Inflammatory macrophage treated with lipopolysaccharide for 1 hour (primary cell): ENCODE results near the gene RAP1GAP.
"Not testable (repeated sequence)": the region's sequence is repeated elsewhere in the genome, so short reads cannot be mapped to it uniquely, and the experiment has no call there.

ENCODE experiments used
- DNase-seq, 2 donors: peaks; one replicate each; pipeline ENCODE4 v3.0.0-alpha.2; 2020 to 2022

The RAP1GAP gene

DNA sequence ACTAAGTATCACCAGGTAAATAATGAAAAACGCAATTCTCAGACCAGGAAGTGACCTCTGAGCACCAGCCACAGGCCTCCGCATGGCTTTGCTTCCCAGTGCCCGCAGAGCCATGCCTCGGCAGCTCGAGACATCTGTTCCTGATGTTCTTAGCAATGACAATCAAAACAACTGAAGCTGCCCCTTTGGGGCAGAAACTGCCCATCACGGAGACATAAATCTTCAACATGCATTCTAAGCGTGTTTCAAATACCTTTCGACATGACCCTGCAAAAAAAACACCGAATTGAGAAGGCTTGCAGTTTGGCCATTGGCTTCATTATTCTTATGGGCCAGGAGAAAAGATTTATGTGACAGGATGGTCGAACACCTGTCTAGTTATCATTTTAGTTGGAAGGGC lies 5.8 kb upstream of the RAP1GAP start:
- no peak for DNase-seq

DNA sequence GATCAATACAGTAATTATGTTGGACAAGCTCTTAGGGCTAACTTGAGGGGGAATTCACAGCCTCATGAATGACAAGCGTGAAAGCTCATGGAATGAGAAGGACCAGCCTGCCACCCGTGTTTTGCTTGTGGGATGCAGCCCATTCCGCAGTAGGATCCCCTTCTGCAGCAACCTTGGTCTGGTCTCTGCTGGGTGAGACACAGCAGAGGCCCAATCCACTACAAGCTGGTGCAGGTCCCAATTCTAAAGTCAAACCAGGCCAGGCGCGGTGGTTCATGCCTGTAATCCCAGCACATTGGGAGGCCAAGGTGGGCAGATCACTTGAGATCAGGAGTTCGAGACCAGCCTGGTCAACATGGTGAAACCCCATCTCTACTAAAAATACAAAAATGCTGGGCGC lies 4.7 kb upstream of the RAP1GAP start:
- DNase-seq, result not testable (repeated sequence)

DNA sequence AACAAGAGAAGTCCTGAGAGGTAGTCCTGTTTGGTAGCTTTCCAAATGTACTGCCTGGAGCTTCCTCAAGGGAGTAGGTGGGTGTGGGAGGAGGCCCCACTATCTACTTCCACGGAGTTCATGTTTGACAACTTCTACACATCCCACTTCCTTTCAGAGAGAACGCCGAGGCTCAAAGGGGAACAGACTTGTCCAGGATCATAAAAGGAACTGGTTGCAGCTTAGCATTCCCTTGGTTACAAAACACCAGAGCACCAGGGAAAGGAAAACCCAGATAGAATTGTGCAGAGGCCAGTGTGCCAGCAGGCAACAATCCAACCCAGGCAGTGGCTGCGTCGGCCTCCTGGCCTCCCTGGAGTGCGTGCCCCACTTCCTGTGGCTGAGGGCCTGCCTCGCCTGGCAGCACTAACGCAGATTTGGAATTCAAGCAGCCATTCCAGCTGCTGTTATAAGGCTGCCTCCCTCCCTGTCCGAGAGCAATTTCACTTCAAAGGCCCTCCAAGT lies 4.2 kb upstream of the RAP1GAP start:
- DNase-seq, result peak; percentile 77 to 90

DNA sequence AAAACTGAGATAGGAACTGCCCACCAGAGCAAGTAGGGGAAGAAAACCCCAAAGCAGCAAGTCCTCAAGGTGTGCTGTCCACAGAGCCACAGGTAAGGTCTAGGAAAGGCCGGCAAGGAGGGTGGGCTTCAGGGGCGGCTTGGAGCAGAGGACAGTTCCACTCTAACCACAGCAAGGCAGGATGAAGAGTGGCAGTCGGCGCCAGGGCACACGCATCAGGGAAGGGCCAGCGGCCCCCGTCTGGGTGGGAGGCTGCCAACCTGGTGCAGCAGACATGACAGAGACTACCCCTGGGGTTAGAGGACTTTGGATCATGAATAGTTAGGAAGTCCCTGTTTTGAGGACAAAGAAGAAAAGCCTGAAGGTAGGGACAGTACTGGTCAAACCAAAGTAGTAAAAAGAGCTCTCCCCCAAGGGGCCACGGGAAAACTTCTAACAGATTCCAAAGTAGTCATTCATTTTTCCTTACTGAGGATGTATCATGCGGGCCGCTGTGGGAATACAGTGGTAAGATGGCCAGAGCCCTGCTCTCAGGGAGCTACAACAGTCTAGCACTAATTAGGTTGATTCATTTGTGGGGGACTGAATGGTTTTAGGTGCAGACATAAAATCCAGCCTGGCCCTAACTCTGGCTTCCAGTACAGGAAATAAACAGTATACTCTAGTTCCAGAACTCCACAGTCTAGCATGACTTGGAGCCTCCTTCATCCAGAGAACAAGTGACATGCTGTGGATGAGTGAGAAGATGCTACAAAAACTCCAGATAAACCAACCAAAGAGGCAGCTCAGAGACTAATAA lies 3.5 kb upstream of the RAP1GAP start:
- no peak for DNase-seq

DNA sequence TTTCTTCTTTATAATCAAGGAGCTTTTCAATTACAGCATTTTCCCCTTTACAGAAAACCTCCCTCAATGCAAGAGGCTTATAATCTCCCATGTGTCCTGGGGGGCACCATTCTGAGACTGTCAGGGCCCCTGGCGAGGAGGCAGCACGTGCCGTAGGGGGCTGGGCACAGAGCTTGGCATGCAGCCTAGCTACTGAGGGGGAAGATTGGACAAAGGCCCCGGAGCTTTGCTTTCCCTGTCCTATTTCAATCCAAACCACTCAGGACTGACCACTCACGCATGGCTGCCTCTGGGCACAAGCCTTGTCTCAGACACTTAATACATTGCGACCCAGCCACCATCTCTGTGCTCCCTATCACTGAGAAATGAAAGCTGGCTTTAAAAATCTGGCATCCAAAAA lies 2.8 kb upstream of the RAP1GAP start:
- no peak for DNase-seq

DNA sequence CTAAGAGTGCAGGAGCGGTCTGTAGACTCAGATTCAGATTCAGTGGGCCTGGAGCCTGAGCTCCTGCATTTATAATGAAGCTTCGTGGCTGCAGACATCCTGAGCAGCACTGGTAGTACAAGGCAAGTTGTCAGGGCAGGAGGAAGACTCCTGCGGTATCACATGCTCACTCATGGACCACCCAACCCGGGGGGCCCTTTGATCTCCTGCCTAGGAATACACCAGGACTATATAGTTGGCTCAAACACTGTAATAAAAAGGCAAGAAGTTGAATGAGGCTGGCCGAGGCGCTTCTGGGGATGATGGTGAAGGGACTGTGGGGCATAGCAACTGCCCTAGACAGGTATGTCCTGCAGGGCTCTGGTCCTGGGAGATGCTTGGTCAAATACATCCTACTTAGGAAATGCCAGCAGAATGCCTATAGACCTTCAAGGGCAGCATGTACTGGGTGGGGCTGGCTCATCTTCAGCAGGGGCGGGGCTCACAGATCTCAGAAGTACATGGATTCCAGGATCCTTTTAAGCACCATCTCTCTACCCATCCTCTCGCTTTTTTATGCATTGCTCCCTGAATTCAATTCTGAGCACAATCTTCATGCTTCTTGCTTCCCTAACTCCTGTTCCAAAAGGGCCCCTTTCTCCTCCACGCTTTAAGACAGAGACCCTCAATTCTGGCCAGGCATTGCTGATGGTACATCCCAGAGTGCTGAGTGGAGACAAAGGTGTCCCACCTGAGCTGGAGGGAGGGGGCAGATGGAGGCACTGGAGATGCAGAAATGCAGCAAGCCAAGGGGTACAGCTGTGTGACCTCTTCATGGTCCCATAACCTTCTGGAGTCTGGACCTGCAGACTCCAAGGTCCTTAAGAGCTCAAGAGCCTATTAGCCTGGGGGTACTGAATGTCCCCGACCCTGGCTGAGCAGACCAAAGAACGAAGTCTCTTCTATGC lies 2.1 kb upstream of the RAP1GAP start:
- DNase-seq, result no peak

DNA sequence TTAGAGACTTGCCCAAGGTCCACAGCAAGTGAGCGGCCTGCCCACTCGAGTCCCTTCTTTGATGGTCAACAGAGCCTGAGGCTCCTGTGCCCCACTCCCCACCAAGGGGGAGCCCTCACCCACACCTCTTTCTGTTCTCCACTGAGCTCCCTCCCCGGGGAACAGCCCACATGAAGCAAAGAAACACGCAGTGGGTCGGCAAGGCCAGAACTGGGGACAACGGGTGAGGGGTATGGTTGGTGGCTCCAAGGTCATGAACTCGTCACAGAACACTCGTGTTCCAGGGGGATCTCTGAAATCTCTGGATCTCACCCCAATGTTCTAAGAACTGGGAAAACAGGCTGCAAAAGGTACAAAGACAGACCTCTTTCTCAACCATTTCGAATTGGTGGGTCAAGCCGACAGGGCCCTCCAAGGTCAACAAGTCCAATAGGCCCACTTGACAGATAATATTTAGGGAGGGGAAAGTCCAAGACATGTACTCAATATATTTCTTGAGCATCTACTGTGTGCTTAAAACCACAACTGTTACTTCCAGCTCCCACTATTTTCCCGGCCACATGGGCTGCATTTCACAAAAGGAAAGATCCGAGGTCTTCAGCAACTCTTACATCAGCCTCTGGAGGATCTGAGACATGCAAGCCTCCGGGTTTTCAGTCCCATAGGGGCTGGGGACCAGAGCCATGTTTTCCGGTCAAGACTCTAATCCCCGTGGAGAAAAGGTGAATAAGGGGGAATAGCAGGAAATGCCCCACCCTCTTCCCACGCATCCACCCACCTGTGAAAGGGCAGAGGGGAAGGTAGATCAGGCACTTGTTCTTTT lies 1.1 kb upstream of the RAP1GAP start:
- DNase-seq, result peak in 1 of 2 donors; percentile 73

DNA sequence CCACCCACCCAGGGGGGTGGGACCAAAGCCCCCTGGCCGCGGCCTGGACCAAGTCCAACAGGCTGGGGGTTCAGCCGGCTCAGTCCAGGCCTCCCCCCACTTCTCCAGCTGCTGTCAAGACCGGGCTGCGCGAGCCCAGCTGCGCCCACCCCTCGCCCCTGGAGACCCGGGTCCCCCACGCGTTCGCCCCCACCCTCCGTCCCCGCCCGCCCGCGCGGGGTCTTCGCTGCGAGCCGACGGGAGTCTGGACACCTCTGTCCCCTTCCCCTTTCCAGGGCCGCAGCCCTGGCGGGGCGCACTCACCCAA lies 253 bp downstream of the RAP1GAP start:
- DNase-seq, result no peak

DNA sequence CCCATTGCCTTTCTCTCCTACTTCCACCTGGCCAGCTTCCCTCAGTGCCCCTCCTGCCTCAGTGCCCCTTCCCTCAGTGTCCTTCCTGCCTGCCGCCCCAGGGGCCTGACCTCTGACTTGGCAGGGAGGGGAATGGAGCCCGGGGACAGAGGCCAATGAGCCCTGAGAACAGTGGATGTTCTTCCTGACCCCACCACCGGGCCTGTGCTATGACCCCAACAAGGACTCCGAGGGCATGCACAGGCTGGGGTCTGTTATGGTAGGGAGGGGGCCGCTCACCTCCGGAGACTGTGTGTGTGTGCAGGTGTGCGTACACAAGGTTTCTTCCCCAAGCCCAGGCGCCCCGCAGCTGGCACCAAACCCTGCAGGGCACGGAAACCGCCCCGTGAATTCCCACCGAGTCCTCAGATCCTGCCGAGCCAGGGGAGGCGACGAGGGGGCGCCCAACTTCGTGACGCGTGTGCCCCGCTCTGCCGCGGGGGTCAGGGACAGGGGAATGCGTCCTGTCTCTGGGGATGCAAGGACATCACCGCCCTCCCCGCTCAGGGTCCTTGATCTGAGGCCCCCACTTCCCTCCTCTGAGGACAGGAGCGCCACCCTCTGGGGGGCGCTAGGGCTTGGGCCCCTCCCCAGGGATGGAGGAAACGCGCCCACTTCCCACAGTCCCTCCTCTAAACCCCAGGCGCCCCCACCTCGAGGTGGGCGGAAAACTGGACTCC lies 766 bp downstream of the RAP1GAP start:
- no peak for DNase-seq

DNA sequence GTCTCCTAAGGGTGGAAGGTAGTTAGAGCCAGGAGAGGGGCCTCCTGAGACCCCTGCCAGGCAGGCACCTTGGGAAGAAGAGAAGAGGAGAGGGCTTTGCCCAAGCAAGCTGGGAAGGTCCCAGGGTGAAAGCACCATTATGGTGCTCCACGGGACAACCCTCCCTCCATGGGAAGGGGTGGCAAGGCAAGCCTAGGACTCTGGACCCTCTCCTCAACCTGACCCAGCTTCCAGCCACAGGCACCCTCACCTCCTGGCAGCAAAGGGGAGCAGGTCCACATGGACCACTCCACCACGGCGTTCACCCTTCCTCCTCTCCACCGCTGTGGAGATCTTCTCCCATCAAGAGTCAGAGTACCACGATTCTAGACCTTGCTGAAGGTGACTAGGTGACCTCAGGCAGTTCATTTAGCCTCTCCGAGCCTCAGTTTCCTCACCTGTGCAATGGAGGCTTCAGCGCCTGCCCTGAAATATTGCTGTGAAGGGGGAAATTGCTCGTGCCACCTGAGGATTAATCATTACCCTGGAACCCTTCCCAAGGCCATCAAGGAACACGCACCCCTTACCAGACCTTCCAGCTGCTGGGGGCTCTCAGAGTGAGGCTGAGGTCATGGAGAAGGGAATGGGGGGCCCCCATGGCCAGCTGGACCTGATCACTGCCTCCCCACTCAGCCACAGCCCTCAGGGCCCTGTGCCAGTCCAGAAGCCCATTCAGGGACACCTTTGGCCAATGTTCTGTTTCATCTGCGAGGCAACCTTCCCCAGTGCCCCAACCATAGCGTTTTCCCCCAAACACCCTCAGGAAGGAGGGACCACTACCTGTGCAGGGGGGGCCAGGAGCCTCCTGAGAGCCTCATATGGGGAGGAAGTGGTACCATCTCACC lies 1.6 kb downstream of the RAP1GAP start:
- DNase-seq, result no peak

DNA sequence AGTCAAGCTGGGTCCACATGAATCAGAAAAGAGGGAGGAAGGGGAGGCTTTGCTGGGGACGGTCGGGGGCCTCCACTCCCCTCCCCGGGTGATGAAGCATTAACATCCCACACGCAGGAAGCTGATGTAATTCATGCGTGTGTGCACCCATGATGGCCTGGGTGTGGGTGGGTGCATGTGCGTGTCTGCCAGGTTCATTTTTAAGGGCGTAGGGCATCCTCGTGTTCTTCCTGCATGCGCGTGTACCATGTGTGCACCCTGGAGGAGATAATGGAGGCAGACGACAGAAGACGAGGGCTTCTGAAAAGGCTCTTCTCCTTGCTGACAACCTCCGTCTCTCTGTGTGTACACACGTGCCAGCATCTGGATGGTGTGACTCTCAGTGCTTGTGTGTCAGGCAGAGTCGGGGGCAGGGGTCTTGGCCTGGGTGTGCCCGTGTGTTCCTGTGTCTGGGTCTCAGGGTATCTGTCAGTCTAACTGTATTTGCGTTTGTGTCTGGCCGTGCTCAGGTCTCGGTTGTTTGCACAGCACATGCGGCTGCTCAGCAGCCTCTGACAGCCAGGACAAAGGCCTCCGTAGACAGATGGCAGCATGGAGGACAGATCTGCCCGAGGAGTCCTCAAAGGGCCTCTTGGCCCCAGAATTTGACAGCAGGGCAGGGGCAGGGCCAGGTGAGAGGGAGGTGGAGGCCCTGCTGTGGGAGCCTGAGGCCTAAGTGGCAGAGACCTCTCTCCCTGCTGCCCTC lies 2.4 kb downstream of the RAP1GAP start:
- DNase-seq, result peak; percentile 10 to 67

DNA sequence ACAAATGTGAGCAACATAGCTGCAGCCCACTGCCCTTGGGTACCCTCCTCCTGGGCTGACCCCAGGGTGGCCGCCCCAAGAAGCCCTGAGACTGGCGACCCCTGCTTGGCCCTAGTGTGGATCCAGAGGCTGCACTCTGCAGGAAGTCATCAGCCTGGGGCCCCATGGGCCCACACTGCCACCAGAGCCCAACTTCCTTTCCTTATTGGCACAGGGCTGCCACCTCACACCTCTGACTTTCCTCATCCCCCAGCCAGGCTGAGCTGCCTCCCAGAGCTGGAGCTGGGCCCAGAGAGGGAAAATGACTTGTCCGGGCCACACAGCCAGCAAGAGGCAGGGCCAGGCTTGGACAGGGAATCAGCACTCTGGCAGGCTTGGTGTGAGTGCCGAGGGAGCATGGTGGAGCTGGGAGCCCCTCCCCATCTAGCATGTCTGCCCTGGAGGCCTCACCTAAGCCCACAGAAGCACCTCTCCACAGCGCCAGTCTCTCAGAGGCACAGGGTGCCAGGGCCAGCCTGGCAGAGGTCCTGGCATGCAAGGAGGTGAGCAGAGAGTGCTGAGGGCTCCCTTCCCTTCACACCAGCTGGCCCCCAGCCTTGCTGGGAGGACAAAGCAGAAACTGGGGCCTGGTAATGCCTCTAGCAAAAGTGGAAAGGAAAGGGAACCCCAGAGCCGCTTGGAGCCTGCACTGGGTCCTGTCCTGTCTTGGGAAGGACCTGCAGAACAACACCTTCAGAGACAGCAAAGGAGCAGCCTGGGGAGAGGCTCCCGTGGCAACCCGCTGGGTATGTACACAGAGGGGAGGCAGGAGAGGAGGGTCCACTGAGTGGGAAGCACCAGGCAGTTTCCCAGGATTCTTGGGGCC lies 3.2 kb downstream of the RAP1GAP start:
- no peak for DNase-seq

DNA sequence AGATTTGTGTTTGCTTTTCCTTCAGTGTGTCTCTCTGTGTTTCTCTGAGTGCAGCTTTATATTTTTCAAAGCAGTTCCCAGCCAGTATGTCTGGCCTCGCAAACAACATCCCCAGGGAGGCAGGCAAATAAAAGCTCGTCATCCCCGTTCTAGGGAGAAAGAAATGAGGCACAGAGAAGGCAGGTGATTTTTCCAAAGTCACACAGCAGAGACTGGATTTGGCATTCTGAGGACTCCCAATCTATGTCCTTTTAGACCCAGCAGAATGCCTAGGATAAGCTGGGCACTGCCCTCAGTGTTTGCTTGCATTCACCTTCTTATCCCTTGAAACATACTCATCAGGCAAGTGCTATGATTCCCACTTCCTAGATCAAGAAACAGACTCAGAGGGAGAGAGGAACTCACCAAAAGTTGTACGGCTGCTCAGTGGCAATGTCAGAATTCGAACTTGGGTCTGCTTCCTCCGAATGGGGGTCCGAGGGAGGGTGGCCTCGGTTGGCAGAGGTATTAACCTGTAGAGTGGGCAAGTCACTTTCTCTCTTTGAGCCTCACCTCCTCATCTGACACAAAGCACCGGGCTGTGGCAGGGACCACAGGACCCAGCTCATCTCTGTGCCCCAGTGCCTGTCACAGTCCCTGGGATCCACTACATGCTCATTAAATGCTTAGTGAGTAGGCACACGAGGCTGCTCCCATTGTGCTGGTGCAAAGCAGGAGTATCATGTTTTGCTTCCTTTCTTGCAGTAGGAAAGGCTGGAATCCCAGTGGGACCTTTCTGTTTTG lies 4.2 kb downstream of the RAP1GAP start:
- DNase-seq, result no peak

DNA sequence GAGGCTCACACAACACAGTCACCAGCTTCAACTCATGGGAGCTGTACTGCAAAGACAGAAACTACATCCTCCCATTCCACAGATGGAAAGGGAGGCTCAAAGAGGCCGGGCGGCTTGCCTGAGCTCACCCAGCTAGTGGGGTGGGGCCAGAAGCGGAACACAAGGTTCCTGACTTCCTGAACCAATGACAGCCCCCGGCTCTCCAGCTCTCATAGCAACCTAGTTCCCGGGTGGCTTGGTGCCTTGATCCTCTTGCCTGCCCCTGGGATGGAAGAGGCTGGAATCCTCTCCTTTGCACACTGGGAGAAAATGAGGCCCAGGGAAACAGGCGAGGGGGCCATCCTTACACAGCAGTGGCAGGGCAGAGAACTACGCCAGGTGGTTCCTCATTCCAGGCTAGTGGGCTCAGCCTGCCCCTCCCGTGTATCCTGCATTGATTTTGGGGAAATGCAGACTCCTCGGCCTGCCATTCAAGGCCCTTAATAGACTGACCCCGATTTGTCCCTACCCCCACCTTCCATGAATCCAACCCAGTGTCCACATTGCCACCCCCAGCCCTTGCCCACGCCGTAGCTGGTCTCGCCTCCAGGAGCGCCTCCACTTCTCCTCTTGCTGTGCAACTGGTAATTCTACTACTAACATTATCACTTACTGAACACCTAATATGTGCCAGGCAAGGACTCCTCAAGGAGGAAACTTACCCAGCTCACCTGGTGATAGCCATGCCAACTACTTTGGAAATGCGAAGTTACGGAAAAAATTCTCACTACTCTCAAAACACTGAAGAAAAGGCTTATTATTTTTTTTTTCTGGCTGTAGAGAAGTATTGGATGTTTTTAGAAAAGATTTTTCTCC lies 5.0 kb downstream of the RAP1GAP start:
- DNase-seq, result peak; percentile 36 to 37

DNA sequence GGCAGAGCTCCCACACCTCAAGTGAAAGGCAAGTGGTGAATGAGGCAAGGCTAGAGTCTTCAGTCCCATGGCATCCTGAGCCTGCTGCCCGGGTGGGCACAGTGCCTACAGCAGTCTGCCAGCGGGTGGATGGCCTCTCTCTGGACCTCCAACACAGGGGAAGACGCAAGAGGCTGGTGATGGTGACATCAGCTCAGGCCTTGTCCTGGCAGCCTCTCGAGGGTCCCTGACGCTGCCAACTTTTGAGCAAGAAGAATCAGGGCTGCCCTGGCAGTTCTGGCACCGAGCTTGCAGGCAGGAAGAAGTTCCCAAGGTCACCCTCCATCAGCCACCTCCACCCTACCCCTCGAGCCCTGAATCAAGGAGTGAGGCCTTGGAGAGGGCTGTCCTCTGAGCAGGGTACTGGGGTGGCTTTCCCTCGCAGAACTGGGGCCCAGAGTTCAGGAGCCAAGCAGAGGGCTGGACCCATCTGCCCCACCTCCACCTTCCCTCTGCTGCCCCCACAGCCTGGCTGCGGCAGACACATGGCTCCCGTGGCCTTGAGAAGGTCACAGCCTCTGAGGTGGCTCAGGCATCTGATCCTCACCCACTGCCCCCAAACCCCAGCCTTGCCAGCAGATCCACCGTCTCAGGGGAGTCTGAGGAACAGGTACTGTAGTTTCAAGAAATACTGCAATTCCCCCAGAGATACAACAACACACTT lies 5.8 kb downstream of the RAP1GAP start:
- no peak for DNase-seq

DNA sequence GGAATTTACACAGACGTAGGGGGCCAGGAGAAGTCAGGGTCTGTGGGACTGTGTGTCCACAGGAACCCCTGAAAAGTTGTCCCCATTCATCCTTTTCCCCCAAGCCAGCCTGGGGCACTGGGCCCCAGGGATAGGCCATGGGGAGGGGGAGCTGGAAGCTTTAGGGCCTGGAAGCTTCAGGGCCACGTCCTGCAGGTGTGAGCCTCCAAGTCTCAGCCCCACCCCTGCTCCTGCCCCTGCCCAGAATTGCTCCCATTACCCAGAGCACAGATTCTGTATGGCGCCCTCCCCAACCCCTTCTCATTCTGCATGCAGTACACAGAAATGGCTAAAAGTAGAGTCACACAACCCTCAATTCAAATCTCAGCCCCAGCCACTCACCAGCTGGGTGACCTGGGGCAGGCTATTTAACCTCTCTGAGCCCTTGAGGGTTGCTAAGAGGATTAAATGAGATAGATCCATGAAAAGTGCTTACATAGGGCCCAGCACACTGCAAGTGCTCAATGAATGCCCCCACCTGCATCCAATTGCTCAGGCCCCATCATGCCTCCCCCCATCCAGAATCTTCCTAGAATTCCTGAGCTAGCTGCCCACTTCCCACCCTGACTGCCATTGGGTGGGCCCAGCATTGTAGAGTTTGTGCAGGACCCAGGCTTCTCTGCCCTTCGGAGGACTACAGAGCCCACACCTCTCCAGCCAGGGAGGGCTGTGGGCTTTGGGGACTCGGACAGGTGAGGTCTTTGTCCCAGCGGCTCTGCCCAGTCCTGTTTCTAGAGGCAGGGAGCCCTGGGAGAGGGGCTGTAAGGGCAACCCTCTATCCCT lies 6.5 kb downstream of the RAP1GAP start:
- no peak for DNase-seq
